ENCODE measurements around the gene CHAMP1. TPM values are rescaled to one million over a fixed set of nuclear protein-coding genes. Genes with fewer than 3 reads are reported as not detected.

CHAMP1 gene
- total and polyA plus RNA-seq, 2 donors (not counting 3 experiments of a cell fraction or from before 2014, with no cell fraction given): 19.2 to 24.1 TPM

GRCh38 chr13:114338959-114339358 lies 24.7 kb downstream of the CHAMP1 start:
- no peak overlapping the region for H3K4me2 ChIP-seq (ENCODE audit: insufficient read depth, low read length)
- no peak overlapping the region for H2AFZ ChIP-seq (ENCODE audit: low read depth, low read length)
- no peaks in the 10 kb centered on the region for H3K36me3 ChIP-seq (ENCODE audit: control insufficient read depth in 2 of 2, extremely low read depth in 1 of 2, insufficient read depth in 2 of 2, low read length in 2 of 2)
- intact Hi-C loops (cut with micrococcal nuclease): no loop called here
- ChIA-PET POLR2A (no interaction called here), CTCF (interaction anchor here (1.3 kb wide), 1 partner anchor 12 kb away, joined by 4 read pairs; no protein-coding TSS in a partner anchor)
- H3K9me3 ChIP-seq (replicated peaks; ENCODE audit: control insufficient read depth, insufficient read depth, low read length): no peaks in the 10 kb centered on the region
- H3K4me3 ChIP-seq (replicated peaks in 1 of 3; ENCODE audit: insufficient read depth in 1 of 3, low read depth in 1 of 3, low read length in 3 of 3): no peak overlapping the region
- TF ChIP-seq CTCF (IDR thresholded peaks at IDR 0.05; ENCODE audit: extremely low read depth in 1 of 2, insufficient read depth in 1 of 2, low read depth in 1 of 2, low read length in 2 of 2) (no peak), POLR2A (IDR thresholded peaks at IDR 0.05; ENCODE audit: low read depth, low read length) (no peak), GATA2 (IDR thresholded peaks at IDR 0.05; ENCODE audit: insufficient read depth, insufficient read length, low read depth, low read length) (no peak), POLR2AphosphoS5 (IDR thresholded peaks at IDR 0.05; ENCODE audit: insufficient read depth, low read depth, low read length) (no peak), FOS (IDR thresholded peaks at IDR 0.05; ENCODE audit: borderline replicate concordance, insufficient read depth, low read length) (no peak), EZH2 (IDR thresholded peaks at IDR 0.05; ENCODE audit: borderline replicate concordance, low read depth, low read length, severe bottlenecking) (no peak), JUN (IDR thresholded peaks at IDR 0.05; ENCODE audit: borderline replicate concordance, insufficient read depth, insufficient read length, low read depth) (no peak), MAX (IDR thresholded peaks at IDR 0.05; ENCODE audit: insufficient read depth, insufficient read length) (no peak), MYC (IDR thresholded peaks at IDR 0.05; ENCODE audit: low read depth, low read length) (no peak)
- no TSS peak for BruUV-seq (replicated peaks)
- DNase-seq (ENCODE audit: low read depth, low spot score) (no peak), FAIRE-seq (no peak)
- no peaks in the 10 kb centered on the region for H3K9me1 ChIP-seq (replicated peaks; ENCODE audit: control insufficient read depth, extremely low read depth, insufficient read depth, low read length)
- H3K9ac ChIP-seq (replicated peaks; ENCODE audit: extremely low read depth, insufficient read depth, low read length): no peak overlapping the region
- no peak overlapping the region for H3K27ac ChIP-seq (ENCODE audit: insufficient read depth, low read depth, low read length)
- H3K79me2 ChIP-seq (ENCODE audit: control insufficient read depth, insufficient read depth, low read length): no peaks in the 10 kb centered on the region
- no peaks in the 10 kb centered on the region for H3K4me1 ChIP-seq (ENCODE audit: control insufficient read depth, extremely low read depth, insufficient read depth, low read length)
- H3K27me3 ChIP-seq (ENCODE audit: control insufficient read depth in 2 of 2, insufficient read depth in 2 of 2, low read length in 2 of 2): peaks cover 3 to 4% of the 10 kb centered on the region in 2 experiments
- dilution Hi-C loops (cut with MboI; ENCODE audit: extremely low pct_ligation_motif_present, low sequenced_read_pairs): no loop called here
- H4K20me1 ChIP-seq (replicated peaks; ENCODE audit: control insufficient read depth, extremely low read depth, insufficient read depth, low read length): no peaks in the 10 kb centered on the region

All from endothelial cell of umbilical vein (primary cell).